Forelimb muscle (tissue), 1 donor: ENCODE results near the gene ERBB4. TPM values are rescaled to one million over a fixed set of nuclear protein-coding genes. Genes with fewer than 3 reads are reported as not detected.

Experiments used
- DNase-seq: peaks from one replicate; pipeline ENCODE4 v3.0.0-alpha.2; 2013; ENCODE audit warnings: low read depth
- polyA plus RNA-seq: library from polyadenylated mRNA; unstranded; fragments of 120-200 nt; gene quantifications from one replicate; pipeline ENCODE4 v1.2.1, GENCODE V29; 2013; ENCODE audit not compliant: insufficient read length

ERBB4 gene
- 8.8 TPM for polyA plus RNA-seq

DNA sequence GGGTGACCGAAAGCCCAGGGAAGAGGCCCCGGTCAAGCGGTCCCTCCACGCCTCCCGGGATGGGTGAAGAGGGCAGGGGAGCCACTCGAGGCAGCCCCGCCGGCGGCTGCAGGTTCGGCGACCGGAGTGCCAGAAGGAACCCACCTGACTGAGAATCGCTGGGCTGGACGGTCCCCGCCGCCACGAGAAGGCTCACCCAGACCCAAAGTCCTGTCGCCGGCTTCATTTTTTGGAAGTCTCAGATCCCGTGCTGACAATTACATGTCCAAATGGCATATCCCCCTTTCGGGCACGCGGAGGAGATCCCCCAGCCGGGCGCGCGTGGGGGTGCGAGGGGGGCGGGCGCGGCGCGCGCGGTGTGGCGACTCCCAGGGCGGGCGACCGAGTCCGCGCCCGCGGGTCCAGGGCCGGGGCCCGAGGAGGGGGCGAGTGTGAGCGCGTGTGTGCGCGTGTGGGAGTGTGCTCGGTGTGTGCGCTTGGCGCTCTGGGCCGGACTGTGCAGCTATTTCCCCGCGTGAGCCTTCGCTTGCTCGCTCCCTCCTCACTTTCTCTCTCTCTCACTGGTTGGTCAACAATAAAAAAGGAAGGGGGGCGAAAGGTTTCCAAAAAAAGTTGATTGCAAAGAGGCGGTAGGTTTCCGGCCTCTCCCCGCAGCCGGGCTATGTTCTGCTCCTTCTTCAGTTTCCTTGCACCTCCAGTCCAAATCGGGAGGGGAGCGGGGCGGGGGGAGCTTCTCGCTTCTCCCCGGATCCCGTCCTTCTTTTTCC lies at the start of gene ERBB4:
ERBB4 (minus strand) TSS at position 498 of the 767 bp plus-strand sequence; CDS start at position 226, 272 bp downstream.
- no peak for DNase-seq

DNA sequence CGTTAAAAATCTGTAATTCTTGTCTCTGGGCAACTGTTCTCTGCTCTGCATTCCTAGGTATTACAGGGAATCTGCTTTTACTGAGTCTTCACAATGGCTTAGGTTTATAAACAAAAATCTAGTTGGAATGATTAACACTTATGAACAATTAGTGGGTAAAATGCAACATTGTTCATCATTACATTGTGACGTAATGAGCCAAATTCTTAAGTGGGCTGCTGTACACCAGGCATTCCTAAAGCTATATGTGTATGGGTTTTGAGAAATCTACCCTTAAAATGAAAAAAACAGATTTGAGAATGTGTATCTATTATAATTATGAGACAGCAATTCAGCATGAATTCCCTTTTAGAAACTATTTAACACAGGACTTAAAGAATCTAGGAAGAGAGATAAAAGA lies 41.5 kb upstream of the ERBB4 start:
- no peak for DNase-seq

GRCh38 chr2:212556296-212556695 lies 17.7 kb upstream of the ERBB4 start:
- DNase-seq, result no peak

- no peak for DNase-seq
Observed at GRCh38 chr2:212554233-212554632, 15.6 kb upstream of the ERBB4 start.

GRCh38 chr2:212549941-212550340 lies 11.3 kb upstream of the ERBB4 start:
- DNase-seq, result no peak

DNA sequence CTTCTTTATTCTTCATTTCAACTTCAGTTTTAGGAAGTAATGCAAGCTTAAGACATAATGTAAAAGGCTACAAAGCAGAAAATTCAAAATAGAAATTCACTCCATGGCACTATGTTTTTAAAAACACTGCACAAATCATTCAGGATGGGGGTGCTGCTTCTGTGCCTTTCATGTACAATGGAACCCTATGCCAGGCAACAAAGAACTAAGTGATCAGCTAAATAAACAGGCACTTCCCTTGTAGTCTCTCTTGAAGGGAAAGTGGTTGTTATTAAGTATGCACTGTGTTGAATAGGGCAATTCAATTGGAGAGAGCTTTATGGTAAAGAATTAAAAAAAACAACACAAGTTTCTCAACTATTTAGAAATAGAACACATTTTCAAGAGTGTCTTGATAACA lies 10.9 kb upstream of the ERBB4 start:
- no peak for DNase-seq

DNA sequence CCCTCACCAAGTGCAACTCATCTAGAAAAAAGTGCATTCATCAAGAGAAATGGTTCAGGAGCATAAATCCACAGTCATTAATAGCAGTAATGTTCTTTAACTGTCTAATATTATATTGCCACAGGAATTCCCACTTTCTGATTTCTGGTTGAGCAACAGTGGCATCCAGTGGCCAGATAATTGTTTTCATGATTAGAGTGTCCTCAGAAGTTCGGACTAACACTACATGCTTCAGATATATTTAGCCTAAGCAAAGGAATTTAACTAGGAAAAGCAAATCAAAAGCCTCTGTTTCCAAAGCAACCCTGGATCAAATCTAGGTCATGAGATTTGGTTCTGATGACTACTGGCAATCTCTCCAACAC lies 9.8 kb upstream of the ERBB4 start:
- peak; percentile 11 for DNase-seq

DNA sequence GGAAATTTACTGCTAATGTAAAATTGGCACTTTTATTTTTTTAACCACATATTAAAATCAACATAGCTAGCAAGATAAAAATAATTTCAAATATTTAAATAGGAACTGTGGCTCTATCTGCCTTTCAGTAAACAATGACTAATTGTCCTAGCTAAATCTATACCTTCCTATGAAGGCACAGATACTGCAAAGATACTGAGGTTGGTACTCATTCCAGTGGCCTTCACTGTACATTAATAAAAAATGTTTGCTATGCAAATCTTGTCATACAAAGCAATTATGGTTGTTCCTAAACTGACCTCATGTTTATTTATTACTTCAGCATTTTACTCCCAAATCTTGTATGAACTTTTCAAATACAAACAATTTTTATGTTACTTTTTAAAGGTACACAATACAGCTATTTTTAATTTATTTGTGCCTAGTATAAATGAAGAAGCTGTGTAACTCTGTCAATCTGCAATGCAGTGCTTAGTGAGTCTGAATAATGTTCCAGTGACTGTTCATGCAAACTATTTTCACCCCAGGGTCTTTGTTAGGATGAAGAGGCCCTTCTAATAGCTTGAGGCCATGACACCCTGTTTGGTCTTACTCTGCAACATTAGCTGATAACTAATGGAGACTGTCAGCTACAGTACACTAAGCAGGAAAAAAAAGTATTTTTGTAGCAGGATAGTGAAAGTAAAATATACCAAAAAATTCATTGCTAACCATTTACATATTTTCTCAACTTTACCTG lies 9.3 kb upstream of the ERBB4 start:
- DNase-seq, result no peak

DNA sequence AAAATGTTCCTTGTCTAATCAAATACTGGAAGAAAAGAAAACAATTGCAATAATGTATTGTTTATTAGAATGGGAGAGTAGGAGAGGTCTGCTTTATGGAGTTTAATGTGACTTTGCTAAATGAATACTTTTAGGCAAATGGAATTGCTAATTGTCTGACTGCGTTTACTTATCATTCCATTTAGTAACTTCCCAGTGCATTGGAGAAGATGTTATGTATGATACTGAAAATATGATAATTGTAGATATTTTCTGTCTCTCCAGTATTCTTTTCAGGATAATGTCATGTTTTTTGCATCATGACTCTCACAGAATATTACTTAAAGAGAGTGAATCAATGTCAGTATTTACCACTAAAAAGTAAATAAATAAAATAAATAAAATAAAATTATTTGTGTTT lies 8.1 kb upstream of the ERBB4 start:
- no peak for DNase-seq

DNA sequence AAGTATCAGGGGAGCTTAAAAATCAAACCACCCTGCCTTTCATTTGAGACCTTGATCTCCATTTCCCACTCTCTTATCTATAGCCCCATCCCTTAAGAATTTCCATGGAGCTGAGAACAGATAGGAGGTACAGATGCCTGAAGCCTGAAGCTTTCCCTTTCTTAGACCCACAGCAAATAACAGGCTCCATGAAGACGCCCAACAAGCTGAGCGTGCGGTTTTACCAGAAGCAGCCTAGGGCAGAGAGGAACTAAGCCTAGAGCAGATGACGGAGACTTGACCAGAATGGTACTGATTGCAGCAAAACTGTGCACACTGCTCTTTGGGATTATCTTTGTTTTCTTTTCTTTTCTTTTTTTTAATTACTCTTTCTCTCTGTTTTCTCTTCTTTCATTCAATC lies 1.7 kb upstream of the ERBB4 start:
- DNase-seq, result no peak

GRCh38 chr2:212539072-212539880 lies 674 bp upstream of the ERBB4 start:
- no peak for DNase-seq

GRCh38 chr2:212537726-212538304 lies 787 bp downstream of the ERBB4 start:
- no peak for DNase-seq

GRCh38 chr2:212536817-212537725 lies 1.5 kb downstream of the ERBB4 start:
- DNase-seq, result no peak

GRCh38 chr2:212535996-212536816 lies 2.4 kb downstream of the ERBB4 start:
- no peak for DNase-seq

DNA sequence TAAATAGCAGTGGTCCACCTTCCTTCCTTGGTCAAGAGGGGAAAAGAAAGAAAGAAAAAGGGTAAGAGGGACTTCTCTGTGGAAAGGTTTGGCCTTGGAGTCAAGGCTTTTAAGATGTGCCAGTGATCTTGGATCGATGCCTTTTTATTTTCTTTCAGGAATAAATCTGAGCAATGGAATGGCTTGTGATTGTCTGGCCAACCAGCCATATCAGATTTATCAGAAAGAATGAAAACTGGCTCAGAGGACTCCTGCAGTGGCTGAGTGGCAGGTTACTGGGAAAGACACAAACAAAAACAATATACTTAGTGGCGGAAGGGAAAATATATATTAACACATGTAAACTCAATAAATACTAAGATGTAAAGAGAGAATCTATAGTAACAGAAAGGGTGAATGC lies 4.3 kb downstream of the ERBB4 start:
- DNase-seq, result no peak

GRCh38 chr2:212532585-212532984 lies 6.0 kb downstream of the ERBB4 start:
- DNase-seq, result no peak

GRCh38 chr2:212532087-212532486 lies 6.5 kb downstream of the ERBB4 start:
- DNase-seq, result no peak

DNA sequence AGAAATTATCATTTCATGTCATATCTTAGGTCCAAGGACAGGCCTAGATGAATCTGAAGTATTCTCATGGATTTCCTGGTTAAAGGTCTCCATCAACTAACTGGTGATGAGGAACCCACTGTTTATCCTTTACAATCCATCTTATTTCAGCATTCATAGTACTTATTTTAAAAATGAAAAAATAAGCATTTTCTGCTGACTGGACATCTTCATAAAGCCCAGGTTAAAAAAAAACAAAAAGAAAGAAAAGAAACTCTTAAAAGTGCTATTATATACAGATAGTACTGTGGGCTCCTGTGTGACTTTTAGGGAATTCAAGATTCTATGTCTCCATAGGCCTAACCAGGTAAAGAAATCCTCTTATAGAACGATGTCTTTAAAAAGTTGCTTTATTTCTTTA lies 7.1 kb downstream of the ERBB4 start:
- no peak for DNase-seq

- no peak for DNase-seq
Observed at GRCh38 chr2:212530991-212531390, 7.6 kb downstream of the ERBB4 start.

DNA sequence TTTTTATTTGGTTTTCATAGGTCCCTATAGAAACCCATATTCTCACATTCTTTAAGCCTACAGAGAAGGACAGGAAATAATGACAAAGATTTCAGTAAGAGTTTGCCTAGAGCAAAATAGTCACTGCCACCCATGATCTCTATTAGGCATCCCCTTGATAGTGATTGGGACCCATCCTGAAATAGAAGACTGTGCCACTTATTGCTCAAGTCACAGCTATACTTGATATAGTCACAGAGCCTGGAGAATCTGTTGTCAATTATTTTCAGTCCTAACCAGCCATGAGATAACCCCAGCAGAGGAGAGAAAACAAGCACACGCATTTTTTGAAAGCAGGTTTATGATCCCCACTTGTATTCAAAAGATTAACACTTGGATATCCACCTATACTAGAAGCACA lies 8.2 kb downstream of the ERBB4 start:
- no peak for DNase-seq
